Mucosa of gallbladder (tissue), 1 donor: Measurements from ENCODE around the gene CFAP410. TPM values are rescaled to one million over a fixed set of nuclear protein-coding genes. Genes with fewer than 3 reads are reported as not detected.

Source experiments
- DNase-seq: peaks from one replicate; pipeline ENCODE4 v3.0.0-alpha.2; 2020; ENCODE audit warnings: low spot score
- total RNA-seq: library from RNA; stranded (reverse); gene quantifications from one replicate; pipeline ENCODE4 v1.2.1, GENCODE V29; 2021
- donor health status: DM: no; HTN: no; CAD: no.

Gene CFAP410
- total RNA-seq, 1 donor from 2014 or later = 24.7 TPM

DNA sequence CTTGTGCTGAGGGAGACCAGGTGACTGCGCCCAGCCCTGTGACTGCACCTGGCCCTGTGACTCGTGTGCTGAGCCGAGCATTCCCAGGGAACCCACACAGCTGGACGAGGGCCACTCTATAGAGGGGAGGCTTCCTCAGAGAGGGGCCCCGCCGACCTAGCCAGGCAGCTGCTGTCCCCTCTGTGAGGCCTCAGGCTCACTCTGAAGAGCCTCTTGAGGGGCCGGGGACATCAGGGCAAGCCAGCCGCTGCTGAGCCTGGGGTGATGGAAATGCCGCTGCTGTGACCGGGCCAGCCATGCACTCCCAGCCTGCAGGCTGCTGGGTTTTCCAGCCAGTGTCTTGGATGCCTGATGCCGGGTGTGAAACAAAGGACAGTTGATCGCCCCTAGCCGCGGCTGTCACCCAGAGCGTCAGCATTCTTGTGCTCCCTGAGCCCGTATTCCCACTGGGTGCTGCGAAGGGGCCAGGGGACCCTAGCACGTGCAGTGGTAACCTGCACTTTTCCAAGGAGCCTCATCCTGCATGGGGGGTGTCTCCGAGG, 21.9 kb downstream of the CFAP410 start:
- DNase-seq = no peak

DNA sequence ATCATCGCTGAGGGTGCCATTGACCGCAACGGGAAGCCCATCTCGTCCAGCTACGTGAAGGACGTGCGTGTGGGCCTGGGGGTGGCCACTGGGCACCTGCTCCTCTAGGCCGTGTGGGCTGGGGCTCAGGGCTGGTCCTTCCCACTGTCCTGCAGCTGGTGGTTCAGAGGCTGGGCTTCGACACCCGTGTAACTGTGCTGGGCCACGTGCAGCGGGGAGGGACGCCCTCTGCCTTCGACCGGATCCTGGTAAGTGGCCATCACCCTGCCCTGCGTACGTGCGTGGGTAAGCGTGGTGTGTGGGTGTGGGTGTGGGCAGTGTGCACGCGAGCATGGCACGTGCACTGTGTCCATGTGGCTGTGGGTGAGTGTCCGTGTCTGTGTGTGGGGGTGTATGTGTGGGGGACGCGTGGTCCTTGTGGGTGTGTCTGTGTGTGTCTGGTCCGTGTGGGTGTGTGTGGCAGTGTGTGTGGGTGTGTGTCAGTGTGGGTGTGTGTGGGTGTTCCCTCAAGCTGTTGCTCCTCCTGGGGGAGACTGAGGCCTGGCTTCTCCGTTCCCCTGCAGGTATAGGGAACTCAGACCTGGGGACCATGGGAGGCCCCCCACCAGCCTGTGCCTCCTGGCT, 22.8 kb downstream of the CFAP410 start:
- no peak for DNase-seq

DNA sequence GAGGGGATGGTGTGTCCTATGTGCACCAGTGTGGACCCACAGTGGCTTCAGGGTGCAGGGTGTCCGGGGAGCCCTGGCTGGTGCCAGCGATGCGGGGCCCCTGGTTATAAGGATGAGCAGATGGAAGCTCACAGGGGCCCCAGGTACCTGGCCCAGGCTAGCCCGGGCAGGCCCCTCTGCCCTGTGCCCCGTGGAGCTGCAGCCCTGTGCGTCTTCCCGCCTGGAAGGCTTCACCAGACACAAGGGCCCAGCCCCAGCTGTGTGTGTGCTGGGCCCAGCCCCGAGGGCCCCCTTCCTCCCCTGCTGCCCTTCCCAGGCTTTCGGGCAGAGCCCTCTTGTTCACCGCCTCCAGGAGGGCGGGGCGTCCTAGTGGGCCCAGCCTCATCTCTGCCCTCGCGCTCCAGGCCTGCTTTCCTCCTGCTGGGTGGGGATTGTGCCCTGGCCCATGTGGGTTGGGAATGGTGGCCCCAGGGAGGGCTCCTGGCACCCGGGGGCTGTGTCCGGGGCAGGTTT, 23.4 kb downstream of the CFAP410 start:
- DNase-seq = no peak

DNA sequence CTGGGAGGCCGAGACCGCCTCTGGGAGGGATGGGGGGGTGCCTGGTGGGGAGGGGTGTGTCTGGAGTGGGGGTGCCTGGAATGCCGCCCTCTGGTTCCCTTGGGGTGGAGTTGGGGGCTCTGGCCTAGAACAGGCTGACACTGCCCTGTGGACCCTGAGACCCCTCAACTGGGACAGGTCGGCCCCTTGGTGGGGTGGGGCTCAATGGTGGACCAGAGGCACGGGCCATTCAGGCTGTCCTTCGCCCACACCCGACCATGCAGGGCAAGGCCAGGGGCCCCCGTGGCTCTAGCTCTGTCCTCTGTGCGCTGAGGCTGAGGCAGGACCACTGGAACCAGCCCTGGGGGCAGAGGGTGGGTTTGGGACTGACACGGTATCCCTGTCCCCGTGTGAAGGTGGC, 24.6 kb downstream of the CFAP410 start:
- no peak for DNase-seq

DNA sequence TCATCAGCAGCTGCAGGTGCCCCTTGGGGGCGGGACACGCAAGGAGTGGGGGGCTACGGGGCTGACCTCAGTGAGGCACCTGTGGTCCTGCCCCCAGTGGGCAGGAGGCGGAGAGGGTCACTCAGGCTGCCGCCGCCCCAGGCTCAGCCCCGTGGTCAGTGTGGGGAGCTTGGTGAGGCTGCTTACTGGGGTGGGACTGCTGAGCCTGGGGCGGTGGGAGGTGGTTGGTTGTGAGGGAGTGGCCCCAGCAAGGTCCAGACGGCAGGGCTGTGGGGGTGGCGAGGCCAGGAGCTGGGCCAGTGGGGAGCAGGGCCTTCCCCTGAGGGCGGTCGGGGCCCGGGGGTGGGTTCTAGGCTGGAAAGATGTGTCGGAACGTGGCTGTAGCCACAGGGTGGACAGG, 25.1 kb downstream of the CFAP410 start:
- no peak for DNase-seq

DNA sequence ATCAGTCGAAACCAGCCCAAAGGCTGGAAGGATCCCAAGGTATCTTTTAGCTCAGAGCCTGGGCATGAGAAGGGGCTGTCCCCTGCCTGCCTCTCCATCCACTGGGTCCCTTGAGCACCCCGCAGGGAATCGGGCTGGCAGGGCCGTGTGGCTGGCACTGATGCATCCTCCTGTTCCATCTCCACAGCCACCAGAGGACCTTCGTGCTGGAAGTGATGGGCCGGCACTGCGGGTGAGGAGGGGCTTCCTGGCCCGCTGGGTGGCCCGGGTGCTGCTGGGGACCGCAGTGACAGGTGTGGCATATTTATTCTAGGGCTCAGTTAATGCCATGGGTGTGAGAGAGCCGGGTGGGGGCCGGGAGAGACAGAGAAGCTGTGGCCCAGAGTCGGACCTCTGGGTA, 25.7 kb downstream of the CFAP410 start:
- no peak for DNase-seq

DNA sequence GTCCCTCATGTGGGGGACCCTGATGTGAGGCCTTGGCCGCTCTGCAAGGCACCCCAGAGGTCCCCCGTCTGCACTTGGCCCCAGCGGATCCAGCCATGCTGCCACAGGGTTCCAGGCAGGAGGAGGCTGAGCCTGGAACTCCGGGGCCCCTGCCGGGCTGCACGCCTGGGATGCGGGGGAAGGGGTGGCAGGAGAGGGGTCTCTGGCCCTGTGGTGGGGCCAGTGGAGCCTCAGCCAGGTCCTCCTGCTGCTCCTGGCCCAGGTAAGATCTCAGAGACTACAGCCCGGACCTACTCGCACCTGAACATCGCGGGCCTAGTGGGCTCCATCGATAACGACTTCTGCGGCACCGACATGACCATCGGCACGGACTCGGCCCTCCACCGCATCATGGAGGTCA, 26.5 kb downstream of the CFAP410 start:
- no peak for DNase-seq

DNA sequence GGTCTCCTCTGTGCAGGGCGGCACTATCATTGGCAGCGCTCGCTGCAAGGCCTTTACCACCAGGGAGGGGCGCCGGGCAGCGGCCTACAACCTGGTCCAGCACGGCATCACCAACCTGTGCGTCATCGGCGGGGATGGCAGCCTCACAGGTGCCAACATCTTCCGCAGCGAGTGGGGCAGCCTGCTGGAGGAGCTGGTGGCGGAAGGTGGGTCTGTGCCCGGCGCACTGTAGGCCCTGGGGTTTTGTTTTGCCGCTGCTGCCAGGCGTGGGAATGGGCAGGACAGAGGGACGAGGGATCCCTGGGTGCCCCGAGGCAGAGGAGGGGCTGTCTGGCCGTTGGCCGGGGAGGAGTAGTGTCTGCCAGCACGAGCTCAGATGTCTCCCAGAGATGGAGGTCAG, 27.1 kb downstream of the CFAP410 start:
- DNase-seq = no peak

DNA sequence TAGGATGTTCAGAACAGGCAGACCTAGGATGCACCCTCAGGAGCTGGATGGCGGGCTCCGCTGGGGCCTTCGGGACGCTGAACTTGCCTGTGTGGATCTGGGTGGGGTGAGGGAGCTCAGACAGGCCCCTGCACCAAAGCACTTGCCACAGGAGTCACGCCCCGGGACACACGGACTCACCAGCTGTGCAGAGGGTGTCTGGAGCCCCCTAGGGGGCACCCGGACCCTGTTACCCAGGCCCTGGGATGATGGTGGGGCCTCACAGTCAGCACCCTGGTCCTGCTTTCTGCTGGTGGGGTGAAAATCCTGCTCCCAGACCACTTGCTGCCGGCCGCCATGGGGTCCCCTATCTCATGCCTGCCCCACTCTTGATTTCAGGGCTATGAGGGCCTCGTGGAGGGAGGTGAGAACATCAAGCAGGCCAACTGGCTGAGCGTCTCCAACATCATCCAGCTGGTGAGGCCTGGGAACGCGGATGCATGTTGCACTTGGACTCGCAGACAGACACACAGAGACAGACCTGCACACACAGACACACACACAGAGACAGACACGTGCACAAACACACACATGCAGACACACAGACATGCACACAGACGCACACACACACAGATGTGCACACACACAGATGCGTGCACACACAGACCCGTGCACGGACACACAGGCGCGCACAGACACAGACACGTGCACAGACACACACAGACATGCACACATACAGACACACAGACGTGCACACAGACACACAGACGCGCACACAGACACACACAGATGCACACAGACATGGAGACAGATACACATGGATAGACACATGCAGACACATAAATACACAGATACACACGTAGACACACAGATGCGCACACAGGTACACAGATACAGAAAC, 28.3 kb downstream of the CFAP410 start:
- no peak for DNase-seq

DNA sequence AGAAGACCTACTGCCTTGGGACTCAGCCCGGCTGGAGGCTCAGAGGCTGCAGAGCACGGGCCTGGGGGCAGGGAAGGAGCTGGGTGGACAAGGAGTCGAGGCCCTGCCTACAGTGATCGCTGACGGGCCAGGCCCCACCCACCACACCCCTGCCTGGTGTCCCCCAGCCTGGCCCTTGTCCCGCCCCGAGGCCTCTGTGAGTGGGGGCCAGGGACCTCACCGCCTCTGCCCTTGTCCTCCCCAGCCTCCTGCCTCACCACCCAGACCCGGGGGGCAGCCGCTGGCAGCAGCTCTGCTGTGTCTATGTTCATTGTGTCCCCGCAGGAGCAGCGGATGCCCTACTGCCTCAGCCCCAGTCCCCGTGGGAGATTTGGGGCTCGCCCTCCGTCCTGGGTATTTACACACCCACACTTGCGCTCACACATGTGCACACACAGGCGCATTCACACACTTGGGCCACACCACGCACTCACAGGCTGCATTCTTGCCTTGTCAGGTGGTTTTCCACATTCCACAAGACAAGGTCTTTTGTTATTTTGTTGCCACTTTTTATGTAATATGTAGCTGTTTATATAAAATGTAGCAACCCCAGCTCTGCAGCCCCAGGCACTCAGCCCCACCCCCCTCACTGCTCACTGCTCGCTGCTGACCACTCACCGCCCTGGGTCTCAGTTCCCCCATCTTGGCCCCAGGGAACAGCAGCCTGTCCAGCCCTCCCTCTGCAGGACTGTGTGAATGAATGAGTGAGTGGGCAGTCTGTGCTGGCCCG, 32.1 kb downstream of the CFAP410 start:
- DNase-seq = no peak

DNA sequence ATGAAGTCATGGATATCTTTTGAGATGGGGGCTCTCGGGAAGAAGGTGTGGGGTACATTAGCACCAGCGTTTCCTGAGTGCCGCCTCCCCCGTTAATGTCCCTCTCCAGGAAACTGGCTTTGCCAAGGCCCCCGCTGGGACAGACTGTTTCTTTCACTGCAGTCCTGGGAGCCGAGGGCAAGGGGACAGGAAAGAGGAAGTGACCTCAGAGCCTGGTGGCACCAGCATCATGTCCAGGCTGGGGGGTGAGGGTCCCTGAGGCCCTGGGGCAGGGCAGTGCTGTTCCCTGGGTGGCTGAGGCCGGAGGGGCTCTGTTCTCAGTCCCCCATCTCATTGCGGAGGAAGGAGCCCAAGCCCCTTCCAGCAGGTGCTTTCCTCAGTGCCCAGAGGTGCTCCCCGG, 33.5 kb downstream of the CFAP410 start:
- no peak for DNase-seq

DNA sequence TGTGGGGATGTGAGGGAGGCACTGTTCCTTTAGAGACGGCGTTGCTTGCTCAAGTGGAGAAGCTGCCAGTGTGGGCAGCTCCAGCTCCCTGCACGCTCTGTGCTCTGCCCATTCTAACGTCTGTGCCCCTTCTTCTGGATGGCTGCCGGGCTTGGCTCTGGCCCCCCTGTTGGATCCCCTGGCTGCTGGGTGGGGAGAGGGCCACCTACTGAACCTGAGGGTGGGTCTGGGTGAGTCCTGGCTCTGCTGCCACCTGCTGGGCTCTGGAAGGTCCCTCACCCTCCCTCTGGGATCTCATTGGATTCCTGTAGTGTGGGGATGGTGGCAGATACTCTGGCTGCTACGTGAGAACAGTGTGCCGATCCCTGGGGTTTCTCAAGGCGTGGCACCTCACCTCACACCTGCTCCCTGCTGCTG, 34.3 kb downstream of the CFAP410 start:
- DNase-seq = peak; percentile 44

DNA sequence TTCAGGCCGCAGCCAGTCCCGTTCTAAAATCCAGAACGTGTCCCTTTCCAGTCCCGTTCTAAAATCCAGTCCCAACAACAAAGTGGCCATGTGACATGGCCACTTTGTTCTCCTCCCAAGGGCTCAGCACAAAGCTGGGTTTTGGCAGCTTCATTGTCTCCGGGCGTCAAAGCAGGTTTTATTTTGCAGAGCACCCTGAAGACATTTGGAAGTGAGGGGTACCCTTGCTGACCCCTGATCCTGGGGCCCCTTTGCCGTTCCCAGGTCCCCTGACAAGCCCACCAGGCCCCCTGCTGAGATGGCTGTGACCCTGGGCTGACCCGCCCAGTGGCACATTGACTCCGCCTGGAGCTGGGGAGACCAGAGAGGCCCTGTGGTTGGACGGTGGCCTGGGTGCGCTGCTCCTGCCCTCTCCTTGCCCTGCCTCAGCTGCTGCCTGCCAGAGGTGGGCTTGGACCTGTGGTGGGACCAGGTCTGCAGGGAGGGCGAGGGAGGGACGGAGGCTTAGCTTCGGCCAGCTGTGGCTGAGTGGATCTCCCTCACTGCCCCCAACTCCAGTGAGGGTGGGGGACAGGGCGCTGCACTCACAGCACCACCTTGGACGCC, 35.1 kb downstream of the CFAP410 start:
- DNase-seq = no peak

DNA sequence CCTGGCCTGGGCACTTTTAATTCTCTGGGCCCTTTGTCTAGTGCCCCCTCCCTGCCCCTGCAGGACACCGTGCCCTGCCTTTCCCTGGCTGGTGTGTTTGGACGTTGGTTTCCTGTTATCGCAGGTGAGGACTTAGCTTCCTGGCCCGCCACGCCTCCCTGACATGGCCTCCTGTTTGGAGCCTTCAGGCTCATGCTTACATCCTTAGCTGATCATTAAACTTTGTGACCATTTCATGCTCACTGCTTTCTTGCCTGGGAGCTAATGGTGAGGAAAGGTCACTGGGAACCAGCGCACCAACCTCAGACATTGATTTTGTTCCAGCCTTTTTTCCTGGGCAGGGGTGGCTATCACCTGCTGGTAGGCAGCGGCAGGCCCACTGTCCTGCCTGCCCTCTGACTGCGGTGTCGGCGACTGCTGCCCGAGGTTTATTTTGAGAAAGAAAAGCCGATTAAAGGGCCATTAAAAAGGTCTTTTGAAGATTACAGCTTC, 35.7 kb downstream of the CFAP410 start:
- peak; percentile 79 for DNase-seq

DNA sequence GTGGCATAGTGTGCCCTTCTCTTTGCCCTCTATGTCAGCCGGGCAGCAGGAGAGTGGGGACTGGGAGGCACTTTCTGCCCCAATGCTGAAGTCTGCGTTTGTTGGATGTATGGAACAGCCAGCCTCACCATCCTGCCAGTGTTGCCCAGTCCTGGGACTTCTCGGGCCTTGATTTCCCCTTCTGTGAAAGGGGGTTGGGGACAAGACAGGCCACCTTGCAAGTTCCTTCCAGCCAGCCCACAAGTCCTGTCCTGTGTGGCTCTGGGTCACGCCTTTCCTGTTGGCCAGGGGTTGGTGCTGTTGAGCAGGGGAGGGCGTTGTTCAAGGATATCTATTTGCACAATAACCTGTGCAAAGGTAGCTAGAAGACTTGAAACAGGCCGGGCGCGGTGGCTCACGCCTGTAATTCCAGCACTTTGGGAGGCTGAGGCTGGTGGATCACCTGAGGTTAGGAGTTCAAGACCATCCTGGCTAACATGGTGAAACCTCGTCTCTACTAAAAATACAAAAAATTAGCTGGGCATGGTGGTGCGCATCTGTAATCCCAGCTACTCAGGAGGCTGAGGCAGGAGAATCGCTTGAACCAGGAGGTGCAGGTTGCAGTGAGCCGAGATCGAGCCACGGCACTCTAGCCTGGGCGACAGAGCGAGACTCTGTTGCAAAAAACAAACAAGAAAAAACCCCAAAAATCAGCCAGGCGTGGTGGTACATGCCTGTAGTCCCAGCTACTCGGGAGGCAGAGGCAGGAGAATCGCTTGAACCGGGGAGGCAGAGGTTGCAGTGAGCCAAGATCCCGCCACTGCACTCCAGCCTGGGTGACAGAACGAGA, 36.4 kb downstream of the CFAP410 start:
- DNase-seq = peak; percentile 63

DNA sequence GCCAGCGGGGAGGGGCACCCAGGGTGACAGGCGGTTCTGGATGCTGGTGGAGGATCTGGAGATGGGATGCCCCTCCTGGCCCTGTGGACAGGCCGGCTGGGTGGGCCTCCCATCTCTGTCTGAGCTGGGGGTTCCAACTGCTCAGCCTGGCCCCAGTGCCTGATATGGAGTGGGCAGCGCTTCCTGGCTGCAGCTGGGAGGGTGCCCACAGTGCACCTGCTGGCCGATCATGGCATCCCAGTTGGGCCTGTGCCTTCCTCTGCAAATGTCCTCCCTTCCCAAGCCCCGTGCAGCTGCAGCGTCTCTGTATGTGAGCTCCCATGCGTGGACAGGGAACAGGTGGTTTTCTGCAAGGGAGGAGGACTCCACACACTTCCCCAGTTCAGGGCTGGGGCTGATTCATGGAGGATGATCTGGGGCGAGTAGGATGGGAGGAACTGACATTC, 37.2 kb downstream of the CFAP410 start:
- DNase-seq = no peak

DNA sequence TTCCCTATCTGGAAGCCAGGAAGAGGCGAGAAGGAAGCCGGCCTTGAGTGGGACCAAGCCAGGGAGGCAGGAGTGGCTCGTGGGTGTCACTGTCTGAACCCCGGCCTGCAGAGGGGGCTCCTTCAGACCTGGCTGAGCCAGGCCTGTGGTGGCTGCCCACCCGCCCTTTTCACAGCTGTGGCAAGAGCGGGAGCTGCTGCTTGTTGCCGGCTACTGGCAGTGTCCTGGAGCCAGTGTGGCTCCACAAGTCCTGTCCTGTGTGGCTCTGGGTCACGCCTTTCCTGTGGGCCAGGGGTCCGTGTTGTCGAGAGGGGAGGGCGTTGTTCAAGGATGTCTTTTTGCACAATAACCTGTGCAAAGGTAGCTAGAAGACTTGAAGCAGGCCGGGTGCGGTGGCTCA, 38.0 kb downstream of the CFAP410 start:
- no peak for DNase-seq

DNA sequence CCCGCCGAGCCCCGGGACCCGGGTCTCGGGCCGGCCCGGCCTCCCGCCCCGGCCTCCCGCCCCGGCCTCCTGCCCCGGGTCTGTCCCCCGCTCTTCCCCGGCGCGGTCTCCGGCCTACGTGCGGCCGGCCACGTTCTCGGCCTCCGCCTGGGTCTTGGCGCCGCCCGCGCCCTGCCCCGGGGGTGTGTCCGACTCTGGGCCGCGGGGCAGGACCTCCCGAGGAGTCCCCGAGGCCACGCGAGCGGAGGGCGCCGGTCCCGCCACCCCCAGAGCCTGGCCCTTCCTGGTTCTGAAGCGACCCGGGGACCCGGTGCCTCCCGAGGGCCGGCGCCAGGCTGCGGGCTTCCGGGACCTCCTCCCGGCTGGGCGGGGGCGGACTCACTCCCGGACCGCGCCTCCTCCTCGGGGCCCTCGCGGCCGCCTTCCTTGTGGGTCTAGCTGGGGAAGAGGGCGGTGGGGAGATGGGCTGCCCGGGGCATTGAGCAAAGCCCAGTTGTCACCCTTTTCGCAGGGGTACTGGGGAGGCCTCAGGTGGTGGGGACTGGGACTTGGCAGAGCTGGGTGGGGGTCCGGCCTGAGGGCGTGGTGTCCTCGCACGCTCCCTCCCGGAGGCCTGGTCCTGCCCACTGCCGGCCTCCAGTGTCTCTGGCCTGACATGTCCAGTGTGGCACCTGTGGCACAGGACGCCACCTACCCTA, 38.8 kb downstream of the CFAP410 start:
- DNase-seq = peak; percentile 77

DNA sequence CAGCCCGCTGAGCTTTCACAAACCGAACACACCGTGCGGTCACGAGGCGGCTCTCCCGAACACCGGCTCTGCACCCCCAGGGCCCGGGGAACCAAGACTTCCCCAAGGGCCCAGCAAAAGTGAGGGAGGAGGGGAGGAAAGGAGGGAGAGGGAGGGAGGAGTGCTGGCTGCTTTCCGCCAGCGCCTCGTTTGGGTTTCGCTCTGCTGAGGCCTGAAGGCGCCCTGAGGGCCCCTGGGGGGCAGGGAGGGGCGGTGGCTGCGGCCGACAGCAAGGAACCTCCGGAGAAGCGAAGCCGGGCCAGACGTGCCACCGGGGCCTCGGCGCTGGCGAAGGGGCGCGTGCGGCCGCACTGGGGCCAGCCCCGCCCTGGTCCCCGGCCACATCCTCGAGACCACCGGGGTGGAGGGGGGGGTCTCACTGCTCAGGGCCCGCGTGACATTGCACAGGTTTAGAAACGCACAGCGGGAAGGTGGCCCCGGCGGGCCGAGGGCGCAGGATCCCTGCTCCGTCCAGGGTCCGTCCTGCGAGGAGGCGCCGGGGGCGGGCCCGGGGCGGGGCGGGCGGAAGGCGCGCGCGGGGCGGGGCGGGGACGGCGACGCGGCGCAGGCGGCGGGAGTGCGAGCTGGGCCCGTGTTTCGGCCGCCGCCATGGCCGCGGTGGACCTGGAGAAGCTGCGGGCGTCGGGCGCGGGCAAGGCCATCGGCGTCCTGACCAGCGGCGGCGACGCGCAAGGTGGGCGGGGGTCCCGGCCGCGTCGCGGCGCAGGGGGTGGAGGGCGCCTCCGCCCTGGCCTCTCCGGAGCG, 39.5 kb downstream of the CFAP410 start, which contains the start of gene PFKL:
Gene PFKL (plus strand): TSS at position 596 of the 804 bp plus-strand sequence. CDS start 53 bp downstream, at position 649.
- DNase-seq = peak; percentile 65
